Measurements from ENCODE around the gene CYP2C9. TPM values are rescaled to one million over a fixed set of nuclear protein-coding genes. Genes with fewer than 3 reads are reported as not detected.

The CYP2C9 gene
- total RNA-seq, 3 donors from 2014 or later (not counting 1 experiment from before 2014, with no cell fraction given): not detected

DNA sequence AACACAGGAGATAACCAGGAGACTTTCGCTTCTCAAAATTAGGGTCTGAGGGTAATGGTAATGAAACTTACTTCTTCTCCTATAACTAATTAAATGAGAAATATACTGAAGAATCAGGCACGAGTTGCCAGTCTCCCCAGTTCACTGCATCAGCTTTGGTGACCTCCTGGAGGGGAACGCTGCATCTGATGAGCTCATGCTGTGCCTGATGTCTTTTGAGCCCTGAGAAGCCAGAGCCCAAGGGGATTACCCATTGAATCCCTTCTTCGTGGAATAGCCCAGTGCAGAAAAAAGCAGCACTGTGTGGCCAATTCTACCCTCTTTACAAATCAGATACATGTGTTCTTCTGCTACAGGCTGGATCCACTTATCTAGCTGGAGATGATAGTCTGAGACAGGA lies 45.1 kb downstream of the CYP2C9 start:
- no peak overlapping the region for H3K4me3 ChIP-seq (ENCODE audit: low read length)
- H3K4me3 Mint-ChIP-seq: no peak overlapping the region
- peaks cover 18 to 23% of the 10 kb centered on the region in 2 donors for H3K9me3 Mint-ChIP-seq
- no peaks in the 10 kb centered on the region for H3K27me3 Mint-ChIP-seq (ENCODE audit: low read depth in 2 of 2)
- 68% methylated on average over 3 of the region's 4 CpGs for WGBS (ENCODE audit: insufficient coverage)
- intact Hi-C loops (cut with micrococcal nuclease): no loop called here
- no peaks in the 10 kb centered on the region for H3K4me1 ChIP-seq (ENCODE audit: control insufficient read depth, insufficient read depth, low read length)
- TF ChIP-seq, protein P1, sequence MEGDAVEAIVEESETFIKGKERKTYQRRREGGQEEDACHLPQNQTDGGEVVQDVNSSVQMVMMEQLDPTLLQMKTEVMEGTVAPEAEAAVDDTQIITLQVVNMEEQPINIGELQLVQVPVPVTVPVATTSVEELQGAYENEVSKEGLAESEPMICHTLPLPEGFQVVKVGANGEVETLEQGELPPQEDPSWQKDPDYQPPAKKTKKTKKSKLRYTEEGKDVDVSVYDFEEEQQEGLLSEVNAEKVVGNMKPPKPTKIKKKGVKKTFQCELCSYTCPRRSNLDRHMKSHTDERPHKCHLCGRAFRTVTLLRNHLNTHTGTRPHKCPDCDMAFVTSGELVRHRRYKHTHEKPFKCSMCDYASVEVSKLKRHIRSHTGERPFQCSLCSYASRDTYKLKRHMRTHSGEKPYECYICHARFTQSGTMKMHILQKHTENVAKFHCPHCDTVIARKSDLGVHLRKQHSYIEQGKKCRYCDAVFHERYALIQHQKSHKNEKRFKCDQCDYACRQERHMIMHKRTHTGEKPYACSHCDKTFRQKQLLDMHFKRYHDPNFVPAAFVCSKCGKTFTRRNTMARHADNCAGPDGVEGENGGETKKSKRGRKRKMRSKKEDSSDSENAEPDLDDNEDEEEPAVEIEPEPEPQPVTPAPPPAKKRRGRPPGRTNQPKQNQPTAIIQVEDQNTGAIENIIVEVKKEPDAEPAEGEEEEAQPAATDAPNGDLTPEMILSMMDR (IDR thresholded peaks at IDR 0.05): no peak
- ATAC-seq (no peak), DNase-seq (no peak)
- H3K27ac ChIP-seq (ENCODE audit: low read length): no peak overlapping the region
- H3K36me3 Mint-ChIP-seq: no peaks in the 10 kb centered on the region
- H3K9me3 ChIP-seq (ENCODE audit: control insufficient read depth, insufficient read depth, low read length): no peaks in the 10 kb centered on the region
- no peak overlapping the region for H3K27ac Mint-ChIP-seq
- H3K4me1 Mint-ChIP-seq: no peaks in the 10 kb centered on the region
- no peaks in the 10 kb centered on the region for H3K36me3 ChIP-seq (ENCODE audit: control insufficient read depth, insufficient read depth, low read length)
- no peaks in the 10 kb centered on the region for H3K27me3 ChIP-seq (ENCODE audit: control insufficient read depth, insufficient read depth, low read length)

DNA sequence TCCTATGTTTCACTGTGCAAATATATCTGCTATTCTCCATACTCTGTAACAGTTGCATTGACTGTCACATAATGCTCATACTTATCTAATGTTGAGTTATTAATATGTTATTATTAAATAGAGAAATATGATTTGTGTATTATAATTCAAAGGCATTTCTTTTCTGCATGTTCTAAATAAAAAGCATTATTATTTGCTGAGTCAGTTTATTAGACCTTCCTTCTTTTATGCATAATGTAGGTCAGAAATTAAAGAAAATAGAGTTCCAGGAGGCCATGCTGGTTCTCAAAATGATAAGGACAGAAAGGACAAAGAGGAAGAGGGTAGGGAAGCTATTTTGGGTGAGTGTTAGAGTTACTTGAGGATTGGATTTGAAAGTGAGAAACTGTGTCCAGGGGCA lies 50.7 kb downstream of the CYP2C9 start:
- DNase-seq (no peak), ATAC-seq (no peak)
- Mint-ChIP-seq H3K9me3 (peaks cover 17 to 23% of the 10 kb centered on the region in 2 donors), H3K27ac (no peak overlapping the region), H3K4me3 (no peak overlapping the region), H3K36me3 (no peaks in the 10 kb centered on the region), H3K4me1 (no peaks in the 10 kb centered on the region), H3K27me3 (ENCODE audit: low read depth in 2 of 2) (no peaks in the 10 kb centered on the region)
- intact Hi-C loops (cut with micrococcal nuclease): no loop called here
- no peaks in the 10 kb centered on the region for H3K9me3 ChIP-seq (ENCODE audit: control insufficient read depth, insufficient read depth, low read length)
- H3K27me3 ChIP-seq (ENCODE audit: control insufficient read depth, insufficient read depth, low read length): no peaks in the 10 kb centered on the region
- no peak overlapping the region for H3K4me3 ChIP-seq (ENCODE audit: low read length)
- H3K27ac ChIP-seq (ENCODE audit: low read length): no peak overlapping the region
- H3K36me3 ChIP-seq (ENCODE audit: control insufficient read depth, insufficient read depth, low read length): no peaks in the 10 kb centered on the region
- H3K4me1 ChIP-seq (ENCODE audit: control insufficient read depth, insufficient read depth, low read length): no peaks in the 10 kb centered on the region
- TF ChIP-seq, protein P1 (IDR thresholded peaks at IDR 0.05): no peak

DNA sequence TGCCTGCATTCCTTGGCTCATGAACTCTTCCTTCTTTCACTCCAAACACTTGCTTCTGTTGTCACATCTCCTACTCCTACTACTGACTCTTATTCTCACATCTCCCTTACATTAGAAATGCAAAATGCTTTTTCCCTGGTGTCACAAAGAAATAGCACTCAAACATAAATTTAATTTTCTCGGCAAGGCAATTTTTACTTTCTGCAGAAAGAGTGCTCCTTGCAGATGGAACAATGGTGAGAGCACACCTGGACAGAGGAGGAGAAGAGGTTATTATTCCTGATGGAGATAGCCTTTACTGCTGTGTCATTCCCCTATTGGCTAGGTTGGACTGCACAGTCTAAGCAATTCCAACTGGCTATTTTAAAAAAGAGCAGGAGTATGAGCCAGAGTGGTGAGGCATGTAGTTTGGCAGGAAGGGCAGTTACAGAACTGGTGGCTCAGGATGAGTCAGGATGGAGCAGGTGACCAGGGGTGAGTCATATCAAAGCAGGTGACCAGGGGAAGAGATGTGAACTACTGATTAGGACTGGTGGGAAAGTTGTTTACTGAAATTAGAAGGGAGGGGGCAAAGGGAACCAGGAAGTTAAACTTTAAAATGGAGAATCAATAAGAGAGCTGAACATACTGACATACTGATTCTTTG lies 52.9 kb downstream of the CYP2C9 start:
- Mint-ChIP-seq H3K4me1 (no peaks in the 10 kb centered on the region), H3K27ac (no peak overlapping the region), H3K4me3 (no peak overlapping the region), H3K9me3 (peaks cover 16 to 19% of the 10 kb centered on the region in 2 donors), H3K27me3 (ENCODE audit: low read depth in 2 of 2) (no peaks in the 10 kb centered on the region), H3K36me3 (no peaks in the 10 kb centered on the region)
- TF ChIP-seq, protein P1 (IDR thresholded peaks at IDR 0.05): no peak
- 100% methylated on average over 1 of the region's 1 CpG for WGBS (ENCODE audit: insufficient coverage)
- no peak for ATAC-seq
- intact Hi-C loops (cut with micrococcal nuclease): no loop called here
- Histone ChIP-seq H3K4me3 (ENCODE audit: low read length) (no peak overlapping the region), H3K27ac (ENCODE audit: low read length) (no peak overlapping the region), H3K36me3 (ENCODE audit: control insufficient read depth, insufficient read depth, low read length) (no peaks in the 10 kb centered on the region), H3K4me1 (ENCODE audit: control insufficient read depth, insufficient read depth, low read length) (no peaks in the 10 kb centered on the region), H3K9me3 (ENCODE audit: control insufficient read depth, insufficient read depth, low read length) (no peaks in the 10 kb centered on the region), H3K27me3 (ENCODE audit: control insufficient read depth, insufficient read depth, low read length) (no peaks in the 10 kb centered on the region)
- no peak for DNase-seq

DNA sequence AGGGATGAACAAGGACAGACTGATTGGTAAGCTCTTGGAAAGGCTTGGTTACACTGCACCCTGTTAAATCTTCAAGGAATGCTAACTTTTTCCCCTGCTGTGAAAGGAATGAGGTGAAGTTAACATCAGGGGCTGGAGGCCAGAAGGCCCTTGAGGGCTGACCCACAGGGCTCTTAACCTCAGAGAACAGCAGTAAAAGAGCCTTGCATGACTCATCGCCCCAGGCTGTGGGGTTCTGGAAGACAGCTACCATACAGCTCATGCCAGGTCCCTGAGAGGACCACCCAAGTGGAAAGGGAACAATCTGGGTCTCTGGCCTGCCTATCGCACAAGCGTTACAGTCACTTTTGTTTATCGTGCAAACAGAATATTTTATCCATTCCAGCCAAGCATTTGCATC lies 54.4 kb downstream of the CYP2C9 start:
- DNase-seq (no peak), ATAC-seq (no peak)
- intact Hi-C loops (cut with micrococcal nuclease): no loop called here
- Histone ChIP-seq H3K27ac (ENCODE audit: low read length) (no peak overlapping the region), H3K4me1 (ENCODE audit: control insufficient read depth, insufficient read depth, low read length) (no peaks in the 10 kb centered on the region), H3K4me3 (ENCODE audit: low read length) (no peak overlapping the region), H3K27me3 (ENCODE audit: control insufficient read depth, insufficient read depth, low read length) (no peaks in the 10 kb centered on the region), H3K9me3 (ENCODE audit: control insufficient read depth, insufficient read depth, low read length) (no peaks in the 10 kb centered on the region), H3K36me3 (ENCODE audit: control insufficient read depth, insufficient read depth, low read length) (no peaks in the 10 kb centered on the region)
- H3K9me3 Mint-ChIP-seq: peaks cover 12 to 17% of the 10 kb centered on the region in 2 donors
- no peaks in the 10 kb centered on the region for H3K4me1 Mint-ChIP-seq
- no peaks in the 10 kb centered on the region for H3K36me3 Mint-ChIP-seq
- no peaks in the 10 kb centered on the region for H3K27me3 Mint-ChIP-seq (ENCODE audit: low read depth in 2 of 2)
- 93% methylated on average over 4 of the region's 4 CpGs for WGBS (ENCODE audit: insufficient coverage)
- TF ChIP-seq, protein P1 (IDR thresholded peaks at IDR 0.05): no peak
- H3K27ac Mint-ChIP-seq: no peak overlapping the region
- no peak overlapping the region for H3K4me3 Mint-ChIP-seq
